DMS153 treated with DMSO at 0.1 percent for 48 hours (cell line): ENCODE measurements around the gene NISCH.

ENCODE experiments used
- DNase-seq: peaks from one replicate; lab custom pipeline; 2025; ENCODE audit not compliant: unreplicated experiment; lab: John Stamatoyannopoulos, UW

The NISCH gene

GRCh38 chr3:52435246-52436101, 19.9 kb upstream of the NISCH start:
- no peak for DNase-seq

- no peak for DNase-seq
Measured at GRCh38 chr3:52436500-52437149, 18.8 kb upstream of the NISCH start.

- DNase-seq = no peak
Measured at GRCh38 chr3:52437326-52438103, 17.9 kb upstream of the NISCH start.

- no peak for DNase-seq
Measured at GRCh38 chr3:52438104-52438376, 17.4 kb upstream of the NISCH start.

- no peak for DNase-seq
Measured at GRCh38 chr3:52438579-52439425, 16.6 kb upstream of the NISCH start.

- DNase-seq = no peak
Measured at GRCh38 chr3:52439426-52440248, 15.8 kb upstream of the NISCH start.

- DNase-seq = no peak
Measured at GRCh38 chr3:52440249-52440551, 15.2 kb upstream of the NISCH start.

GRCh38 chr3:52440671-52441070, 14.7 kb upstream of the NISCH start:
- no peak for DNase-seq

- DNase-seq = no peak
Measured at GRCh38 chr3:52441091-52441771, 14.2 kb upstream of the NISCH start.

GRCh38 chr3:52441772-52442332, 13.6 kb upstream of the NISCH start:
- no peak for DNase-seq

- DNase-seq = no peak
Measured at GRCh38 chr3:52442409-52443267, 12.8 kb upstream of the NISCH start.

GRCh38 chr3:52443268-52443610, 12.2 kb upstream of the NISCH start:
- no peak for DNase-seq

- DNase-seq = no peak
Measured at GRCh38 chr3:52443791-52444687, 11.4 kb upstream of the NISCH start.

- DNase-seq = peak; percentile 16
Measured at GRCh38 chr3:52444860-52445793, 10.3 kb upstream of the NISCH start, which contains the start of gene SEMA3G. SEMA3G (minus strand) TSS chr3:52445103; CDS start chr3:52445027, 76 bp downstream.

GRCh38 chr3:52446042-52446441, 9.4 kb upstream of the NISCH start:
- DNase-seq = no peak
